Measurements from ENCODE around the gene NUBPL.

NUBPL gene

GRCh38 chr14:31560759-31561154, 447 bp upstream of the NUBPL start:
- no peak for TF ChIP-seq CTCF (IDR thresholded peaks at IDR 0.05; ENCODE audit: extremely low read depth, missing control alignments)
- no peak for DNase-seq (ENCODE audit: low spot score)

GRCh38 chr14:31564194-31564593, 3.0 kb downstream of the NUBPL start:
- no peak for DNase-seq (ENCODE audit: low spot score)
- TF ChIP-seq CTCF (IDR thresholded peaks at IDR 0.05; ENCODE audit: extremely low read depth, missing control alignments), result no peak

- TF ChIP-seq CTCF (IDR thresholded peaks at IDR 0.05; ENCODE audit: extremely low read depth, missing control alignments), result no peak
- DNase-seq (ENCODE audit: low spot score), result no peak
Observed at GRCh38 chr14:31566456-31566855, 5.3 kb downstream of the NUBPL start.

GRCh38 chr14:31567655-31568054, 6.5 kb downstream of the NUBPL start:
- DNase-seq (ENCODE audit: low spot score), result no peak
- no peak for TF ChIP-seq CTCF (IDR thresholded peaks at IDR 0.05; ENCODE audit: extremely low read depth, missing control alignments)

- DNase-seq (ENCODE audit: low spot score), result no peak
- no peak for TF ChIP-seq CTCF (IDR thresholded peaks at IDR 0.05; ENCODE audit: extremely low read depth, missing control alignments)
Observed at GRCh38 chr14:31568161-31568560, 7.0 kb downstream of the NUBPL start.

GRCh38 chr14:31568671-31569070, 7.5 kb downstream of the NUBPL start:
- no peak for DNase-seq (ENCODE audit: low spot score)
- TF ChIP-seq CTCF (IDR thresholded peaks at IDR 0.05; ENCODE audit: extremely low read depth, missing control alignments), result no peak

- DNase-seq (ENCODE audit: low spot score), result no peak
Observed at GRCh38 chr14:31572955-31573354, 11.8 kb downstream of the NUBPL start.

More at GRCh38 chr14:31572955-31573354, 11.8 kb downstream of the NUBPL start:
- TF ChIP-seq CTCF (IDR thresholded peaks at IDR 0.05; ENCODE audit: extremely low read depth, missing control alignments), result no peak
